Mucosa of stomach (tissue), 1 donor: ENCODE results near the gene SLC6A4.

Experiments
- H3K27me3 ChIP-seq: one replicate; pipeline ENCODE4 v1.7.0; 2013; ENCODE audit warnings: mild to moderate bottlenecking, low read length; ENCODE audit not compliant: control insufficient read depth, insufficient read depth
- H3K36me3 ChIP-seq: one replicate; pipeline ENCODE4 v1.7.0; 2013; ENCODE audit warnings: low read length; ENCODE audit not compliant: control insufficient read depth, insufficient read depth
- H3K4me1 ChIP-seq: one replicate; pipeline ENCODE4 v1.7.0; 2013; ENCODE audit warnings: mild to moderate bottlenecking, low read length; ENCODE audit not compliant: control insufficient read depth, insufficient read depth
- H3K4me3 ChIP-seq: one replicate; pipeline ENCODE4 v1.7.0; 2013; ENCODE audit warnings: low read length
- H3K9ac ChIP-seq: one replicate; pipeline ENCODE4 v1.7.0; 2013; ENCODE audit warnings: mild to moderate bottlenecking, low read length, moderate library complexity
- H3K9me3 ChIP-seq: one replicate; pipeline ENCODE4 v1.7.0; 2013; ENCODE audit warnings: mild to moderate bottlenecking, low read length, moderate library complexity; ENCODE audit not compliant: control insufficient read depth
- donor health status: Pancreatic carcinoma.

The SLC6A4 gene

DNA sequence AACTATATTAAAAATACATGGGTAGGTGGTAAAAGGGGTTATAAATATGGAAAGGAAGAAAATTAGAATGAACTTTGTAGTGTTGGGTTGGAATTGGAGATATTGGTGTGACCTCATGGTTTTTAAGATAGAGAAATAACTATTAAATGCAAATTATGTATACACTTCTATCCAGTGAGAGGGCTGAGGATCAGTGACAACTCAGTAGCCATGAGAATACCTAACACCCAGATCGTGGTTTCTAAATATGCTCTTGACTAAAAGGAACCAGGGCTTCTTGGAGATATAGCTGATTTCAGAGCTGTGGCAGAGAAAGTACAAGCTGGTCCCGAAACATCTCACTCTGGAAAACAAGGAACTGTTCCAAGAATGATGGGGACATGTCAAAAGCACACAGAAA is 44.4 kb downstream of the SLC6A4 start:
- Histone ChIP-seq H3K27me3 (no peaks in the 10 kb centered on the region), H3K9ac (no peak overlapping the region), H3K4me1 (no peaks in the 10 kb centered on the region), H3K36me3 (no peaks in the 10 kb centered on the region), H3K4me3 (no peak overlapping the region), H3K9me3 (no peaks in the 10 kb centered on the region)

- Histone ChIP-seq H3K36me3 (peaks cover 5% of the 10 kb centered on the region), H3K9me3 (no peaks in the 10 kb centered on the region)
These were observed 47.1 kb downstream of the SLC6A4 start for GRCh38 chr17:30188211-30188939.

GRCh38 chr17:30187573-30187972 is 47.9 kb downstream of the SLC6A4 start:
- H3K9me3 ChIP-seq: no peaks in the 10 kb centered on the region
- H3K9ac ChIP-seq: no peak overlapping the region
- no peaks in the 10 kb centered on the region for H3K27me3 ChIP-seq
- peaks cover 5% of the 10 kb centered on the region for H3K36me3 ChIP-seq
- no peak overlapping the region for H3K4me3 ChIP-seq
- no peaks in the 10 kb centered on the region for H3K4me1 ChIP-seq

More at GRCh38 chr17:30188211-30188939, 47.1 kb downstream of the SLC6A4 start:
- Histone ChIP-seq H3K9ac (no peak overlapping the region), H3K4me3 (no peak overlapping the region), H3K4me1 (no peaks in the 10 kb centered on the region), H3K27me3 (no peaks in the 10 kb centered on the region)

- Histone ChIP-seq H3K36me3 (peaks cover 5% of the 10 kb centered on the region), H3K4me1 (no peaks in the 10 kb centered on the region), H3K9ac (no peak overlapping the region), H3K9me3 (no peaks in the 10 kb centered on the region), H3K4me3 (no peak overlapping the region), H3K27me3 (no peaks in the 10 kb centered on the region)
These were observed 48.7 kb downstream of the SLC6A4 start for GRCh38 chr17:30186761-30187160.

- H3K9ac ChIP-seq: no peak overlapping the region
- no peaks in the 10 kb centered on the region for H3K36me3 ChIP-seq
These were observed 58.6 kb downstream of the SLC6A4 start for GRCh38 chr17:30176855-30177254.

DNA sequence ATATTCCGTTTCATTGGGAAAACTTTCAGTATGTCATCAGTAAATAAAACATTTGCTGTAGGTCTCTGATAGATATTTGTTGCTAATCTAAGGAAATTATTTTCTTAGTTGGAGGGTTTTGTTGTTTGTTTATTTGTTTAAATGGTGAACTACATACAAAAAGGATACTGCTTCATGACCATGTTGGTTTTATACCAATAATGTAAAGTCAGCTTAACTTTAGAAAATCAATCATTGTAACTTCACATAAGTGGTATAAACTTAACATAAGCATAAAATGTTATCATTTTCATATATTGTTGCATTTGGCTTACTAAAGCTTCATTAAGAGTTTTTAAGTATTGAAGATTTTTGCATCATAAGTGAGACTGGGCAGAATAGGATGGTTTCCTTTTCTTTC is 60.9 kb downstream of the SLC6A4 start:
- no peaks in the 10 kb centered on the region for H3K27me3 ChIP-seq
- no peaks in the 10 kb centered on the region for H3K36me3 ChIP-seq
- no peaks in the 10 kb centered on the region for H3K4me1 ChIP-seq
- no peak overlapping the region for H3K4me3 ChIP-seq
- H3K9ac ChIP-seq: no peak overlapping the region
- H3K9me3 ChIP-seq: no peaks in the 10 kb centered on the region

More at GRCh38 chr17:30176855-30177254, 58.6 kb downstream of the SLC6A4 start:
- Histone ChIP-seq H3K4me3 (no peak overlapping the region), H3K27me3 (no peaks in the 10 kb centered on the region), H3K4me1 (no peaks in the 10 kb centered on the region), H3K9me3 (no peaks in the 10 kb centered on the region)

GRCh38 chr17:30173649-30174048 is 61.8 kb downstream of the SLC6A4 start:
- Histone ChIP-seq H3K4me1 (no peaks in the 10 kb centered on the region), H3K36me3 (no peaks in the 10 kb centered on the region), H3K9ac (no peak overlapping the region), H3K9me3 (no peaks in the 10 kb centered on the region), H3K27me3 (no peaks in the 10 kb centered on the region), H3K4me3 (no peak overlapping the region)

GRCh38 chr17:30172560-30172959 is 62.9 kb downstream of the SLC6A4 start:
- no peaks in the 10 kb centered on the region for H3K36me3 ChIP-seq
- H3K4me1 ChIP-seq: no peaks in the 10 kb centered on the region
- no peak overlapping the region for H3K4me3 ChIP-seq
- no peaks in the 10 kb centered on the region for H3K9me3 ChIP-seq
- no peak overlapping the region for H3K9ac ChIP-seq
- H3K27me3 ChIP-seq: no peaks in the 10 kb centered on the region

DNA sequence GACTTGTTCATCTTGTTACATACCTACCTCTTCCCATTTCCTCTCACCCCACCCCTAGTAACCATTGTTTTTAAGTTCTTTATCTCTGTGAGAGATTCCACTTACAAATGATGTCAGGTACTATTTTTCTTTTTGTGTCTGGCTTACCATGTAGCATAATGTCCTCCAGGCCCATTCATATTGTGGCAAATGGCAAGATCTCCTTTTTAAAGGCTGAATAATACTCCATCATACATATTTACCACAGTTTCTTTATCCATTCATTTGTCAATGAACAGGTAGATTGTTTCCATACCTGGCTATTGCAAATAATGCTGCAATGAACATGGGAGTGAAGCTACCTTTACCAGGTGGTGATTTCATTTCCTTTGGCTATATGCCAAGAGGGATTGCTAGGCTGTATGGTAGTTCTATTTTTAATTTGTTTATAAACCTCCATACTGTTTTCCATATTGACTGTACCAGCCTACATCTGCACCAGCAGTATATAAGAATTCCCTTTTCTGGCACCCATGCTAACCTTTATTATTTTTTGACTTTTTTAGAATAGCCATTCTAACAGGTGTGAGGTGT is 65.0 kb downstream of the SLC6A4 start:
- H3K9me3 ChIP-seq: no peaks in the 10 kb centered on the region
- H3K27me3 ChIP-seq: no peaks in the 10 kb centered on the region
- no peaks in the 10 kb centered on the region for H3K4me1 ChIP-seq
- H3K4me3 ChIP-seq: no peak overlapping the region
- H3K36me3 ChIP-seq: no peaks in the 10 kb centered on the region
- H3K9ac ChIP-seq: no peak overlapping the region

GRCh38 chr17:30165960-30166359 is 69.5 kb downstream of the SLC6A4 start:
- Histone ChIP-seq H3K9ac (no peak overlapping the region), H3K4me1 (no peaks in the 10 kb centered on the region), H3K9me3 (no peaks in the 10 kb centered on the region), H3K4me3 (no peak overlapping the region), H3K27me3 (no peaks in the 10 kb centered on the region), H3K36me3 (no peaks in the 10 kb centered on the region)

GRCh38 chr17:30165147-30165546 is 70.3 kb downstream of the SLC6A4 start:
- Histone ChIP-seq H3K4me1 (no peaks in the 10 kb centered on the region), H3K9ac (no peak overlapping the region), H3K9me3 (no peaks in the 10 kb centered on the region), H3K36me3 (no peaks in the 10 kb centered on the region), H3K4me3 (no peak overlapping the region), H3K27me3 (no peaks in the 10 kb centered on the region)

DNA sequence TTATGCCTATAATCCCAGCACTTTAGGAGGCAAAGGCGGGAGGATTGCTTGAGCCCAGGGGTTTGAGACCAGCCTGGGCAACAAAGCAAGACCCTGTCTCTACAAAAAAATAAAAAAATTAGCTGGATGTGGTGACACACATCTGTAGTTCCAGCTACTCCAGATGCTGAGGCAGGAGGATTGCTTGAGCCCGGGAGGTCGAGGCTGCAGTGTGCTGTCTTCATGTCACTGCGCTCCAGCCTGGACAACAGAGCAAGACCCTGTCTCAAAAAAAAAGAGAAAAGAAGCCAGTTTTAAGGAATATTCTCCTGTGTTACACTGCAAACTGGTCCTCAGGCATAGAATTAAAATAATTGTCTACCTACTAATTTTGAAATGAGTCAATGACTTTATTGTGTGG is 71.0 kb downstream of the SLC6A4 start:
- H3K9ac ChIP-seq: no peak overlapping the region
- H3K36me3 ChIP-seq: no peaks in the 10 kb centered on the region
- H3K4me3 ChIP-seq: no peak overlapping the region
- no peaks in the 10 kb centered on the region for H3K27me3 ChIP-seq
- H3K4me1 ChIP-seq: no peaks in the 10 kb centered on the region
- H3K9me3 ChIP-seq: no peaks in the 10 kb centered on the region
